HPDE6-E6E7 (cell line): ENCODE results near the gene CPN1.
"Not testable (repeated sequence)": the region's sequence is repeated elsewhere in the genome, so short reads cannot be mapped to it uniquely, and the experiment has no call there.

Source experiments
- DNase-seq: peaks from one replicate; pipeline ENCODE4 v3.0.0; 2011; ENCODE audit warnings: missing footprints; ENCODE audit errors: extremely low spot score

CPN1 gene

GRCh38 chr10:100022403-100022802, 59.3 kb downstream of the CPN1 start:
- DNase-seq: no peak

DNA sequence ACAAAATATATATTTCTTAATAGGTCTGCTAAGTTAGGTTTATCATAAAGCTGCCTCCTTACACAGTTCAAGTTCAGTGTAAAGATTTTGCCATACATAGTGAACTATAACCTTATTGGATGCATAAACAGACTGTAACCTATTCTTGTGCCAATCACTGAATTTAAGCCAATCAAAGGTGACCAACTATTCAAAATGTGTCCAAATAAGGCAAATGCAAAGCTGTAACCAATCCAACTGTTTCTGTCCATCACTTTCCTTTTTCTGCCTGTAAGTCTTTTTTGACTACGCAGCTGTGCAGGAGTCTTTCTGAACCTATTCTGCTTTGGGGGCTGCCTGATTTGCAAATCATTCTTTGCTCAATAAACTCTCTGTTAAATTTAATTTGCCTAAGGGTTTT, 60.3 kb downstream of the CPN1 start:
- no peak for DNase-seq

GRCh38 chr10:100020886-100021253, 60.8 kb downstream of the CPN1 start:
- DNase-seq: no peak

GRCh38 chr10:100020142-100020885, 61.4 kb downstream of the CPN1 start:
- no peak for DNase-seq

DNA sequence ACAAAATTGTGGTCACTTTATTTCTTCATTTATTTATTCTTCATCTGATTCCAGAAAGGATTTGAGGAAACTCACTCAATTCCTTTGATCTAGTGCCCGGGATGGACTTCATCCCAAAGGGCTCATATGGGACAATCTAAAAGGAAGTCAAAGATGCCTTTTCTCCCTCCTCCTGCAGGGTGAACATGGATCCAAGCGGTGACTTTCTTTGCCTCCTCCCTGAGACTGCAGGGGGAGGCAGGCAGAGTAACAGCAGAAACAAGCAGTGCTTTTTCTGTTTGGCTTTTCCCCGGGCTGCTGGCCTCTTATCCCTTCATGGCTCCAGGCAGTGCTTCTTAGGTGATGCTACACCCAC, 61.9 kb downstream of the CPN1 start:
- no peak for DNase-seq

- no peak for DNase-seq
Measured at GRCh38 chr10:100014071-100014762, 67.5 kb downstream of the CPN1 start.

DNA sequence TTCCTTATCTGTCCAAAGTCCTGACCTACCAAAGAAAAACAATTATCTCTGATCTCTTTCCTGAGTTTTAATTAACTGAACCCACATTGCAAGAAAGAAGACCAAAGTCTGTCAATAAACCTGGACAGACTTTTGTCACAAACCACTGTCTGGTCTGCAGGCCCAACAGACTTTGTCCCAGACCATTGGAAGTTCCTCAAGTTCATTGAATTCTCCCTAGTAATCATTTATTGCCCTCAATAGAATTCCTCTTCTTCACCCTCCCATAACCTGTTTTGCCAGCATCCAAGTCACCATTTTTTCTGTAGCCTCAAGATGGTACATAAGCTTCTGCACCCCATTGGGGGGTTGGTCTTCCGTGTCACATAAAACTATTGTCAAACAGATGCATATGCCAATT, 68.0 kb downstream of the CPN1 start:
- no peak for DNase-seq

GRCh38 chr10:100011906-100012305, 69.8 kb downstream of the CPN1 start:
- not testable (repeated sequence) for DNase-seq

DNA sequence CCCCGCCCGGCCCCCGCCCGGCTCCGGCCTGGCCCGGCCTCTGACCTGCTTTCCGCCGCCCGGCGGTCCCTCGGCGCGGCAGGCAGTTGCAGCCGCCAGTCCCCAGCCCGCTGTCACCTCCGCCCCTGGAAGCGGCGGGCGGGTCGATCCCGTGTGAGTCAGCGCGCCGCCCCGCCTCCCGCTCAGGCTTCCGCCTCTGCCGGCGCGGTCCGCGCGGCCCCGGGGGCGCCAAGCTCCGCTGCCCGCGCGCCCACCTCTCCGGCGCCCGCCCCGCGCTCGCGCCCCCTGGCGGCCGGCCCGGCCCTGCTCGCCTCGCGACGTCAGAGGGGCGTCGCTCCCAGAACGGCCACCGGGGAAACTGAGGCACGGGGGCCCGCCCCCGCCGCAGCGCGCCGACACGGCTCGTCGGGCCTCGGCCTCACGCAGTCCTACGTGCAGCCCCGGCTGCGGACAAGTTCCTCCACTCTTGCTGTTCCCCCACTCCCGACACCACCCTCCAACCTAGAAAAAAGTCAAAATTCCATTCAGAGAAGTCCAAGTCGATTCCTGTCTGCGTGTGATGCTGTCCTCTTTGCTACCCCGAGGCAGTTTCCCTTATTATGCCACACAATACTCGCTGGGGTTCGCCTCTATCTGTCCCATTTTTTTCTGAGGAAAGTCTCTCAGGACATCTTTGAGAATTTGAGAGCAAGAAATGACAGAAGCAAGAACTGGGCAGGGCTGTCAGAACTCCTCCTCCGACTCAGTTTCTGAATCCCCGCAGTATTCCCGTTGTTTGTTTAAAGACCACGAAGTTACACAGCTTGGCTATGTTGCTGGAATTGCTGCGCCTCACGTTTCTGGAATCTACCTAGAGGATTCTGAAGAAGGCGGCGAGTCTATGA, 71.6 kb downstream of the CPN1 start, which contains the start of gene DNMBP:
DNMBP (minus strand) TSS at position 155 of the 884 bp plus-strand sequence. CDS start 37,823 bp downstream, outside the sequence.
- DNase-seq: peak; percentile 86

DNA sequence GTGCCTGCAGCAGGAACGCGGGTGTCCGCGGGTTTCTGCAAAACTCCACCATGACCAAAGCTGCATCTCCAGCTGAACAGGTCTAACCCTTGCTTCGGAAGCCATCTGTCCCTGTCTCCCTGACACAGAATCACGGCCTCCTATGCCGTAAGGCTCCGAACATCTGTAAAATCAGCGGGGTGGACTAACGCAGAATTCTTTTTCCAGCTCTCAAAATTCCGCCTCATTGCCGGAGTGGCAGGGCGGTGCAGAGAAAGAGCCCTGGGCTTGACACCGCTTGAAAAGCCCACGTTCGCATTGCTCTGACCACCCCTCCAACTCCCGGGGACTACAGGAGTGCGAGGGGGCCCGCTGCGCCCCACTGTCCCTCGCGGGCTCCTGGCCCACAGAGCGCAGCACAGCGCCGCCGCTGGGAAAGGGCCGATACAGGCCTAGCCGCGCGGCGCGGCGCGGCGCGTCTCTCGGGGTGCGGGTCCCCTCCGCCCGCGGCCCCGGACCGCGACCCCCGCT, 72.3 kb downstream of the CPN1 start:
- peak; percentile 41 for DNase-seq

DNA sequence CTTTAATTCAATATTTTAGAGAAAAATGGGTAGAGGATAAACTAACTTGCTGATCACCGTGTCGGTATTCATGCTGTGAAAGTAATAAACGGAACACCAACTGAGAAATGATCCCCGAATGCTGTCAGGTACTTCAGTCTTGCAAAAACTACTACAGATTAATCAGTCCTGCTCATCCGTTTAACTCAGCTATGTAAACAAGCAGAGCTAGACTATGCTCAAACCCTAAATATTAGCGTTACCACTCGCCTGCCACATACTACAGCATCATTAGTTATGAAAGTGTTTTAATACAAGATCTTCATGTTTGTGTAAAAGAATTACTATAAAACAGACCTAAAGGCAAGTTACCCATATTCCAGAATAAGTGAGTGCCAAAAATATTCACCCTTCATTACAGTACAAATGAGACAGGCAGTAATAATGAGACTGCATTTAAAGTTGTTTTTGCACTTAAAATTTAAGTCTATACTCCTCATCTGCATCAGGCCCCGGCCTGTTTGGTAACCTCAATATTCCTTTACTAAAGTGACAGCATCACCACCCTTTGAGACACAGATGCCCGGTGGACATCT, 72.9 kb downstream of the CPN1 start:
- no peak for DNase-seq

GRCh38 chr10:100008142-100008522, 73.5 kb downstream of the CPN1 start:
- no peak for DNase-seq

DNA sequence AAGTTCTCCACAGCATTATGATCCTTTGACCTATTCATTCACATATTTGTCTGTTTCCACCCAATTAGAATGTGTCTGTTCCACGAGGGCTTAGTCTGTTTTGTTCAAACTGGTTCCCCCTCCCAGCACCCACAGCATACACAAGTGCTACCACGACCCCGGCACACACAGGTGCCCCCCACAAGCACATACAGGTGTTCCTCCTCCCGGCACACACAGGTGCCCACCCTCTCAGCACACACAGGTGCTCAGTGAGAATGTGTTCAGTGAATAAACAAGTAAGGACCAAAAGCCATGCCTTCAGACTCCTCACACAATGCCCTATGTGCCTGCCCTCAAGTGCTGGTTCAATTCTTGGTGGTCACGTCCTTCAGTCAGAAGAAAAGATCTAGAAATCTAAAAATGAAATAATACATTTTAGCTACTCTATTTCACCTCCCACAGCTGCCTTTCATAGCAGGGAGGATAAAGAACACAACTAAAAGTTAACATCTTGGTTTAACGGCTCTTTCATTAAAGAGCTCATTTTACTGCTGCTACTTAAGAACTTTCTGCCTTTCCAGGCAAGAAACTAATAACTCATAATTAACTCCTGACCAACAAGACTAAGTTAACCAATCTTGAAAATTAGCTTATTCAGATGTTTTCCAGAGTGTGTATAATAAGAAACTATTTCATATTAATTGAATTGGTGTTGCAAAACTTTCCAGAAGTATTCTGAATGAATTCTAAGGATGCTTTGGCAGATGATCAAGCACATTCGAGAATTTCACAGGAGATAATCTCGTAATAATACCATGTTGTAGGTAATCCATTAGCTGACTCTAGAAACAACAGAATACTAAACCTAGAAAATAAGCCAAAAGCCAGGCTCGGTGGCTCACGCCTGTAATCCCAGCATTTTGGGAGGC, 74.2 kb downstream of the CPN1 start:
- no peak for DNase-seq

- DNase-seq: peak; percentile 83
Measured at GRCh38 chr10:100006243-100006886, 75.3 kb downstream of the CPN1 start.

DNA sequence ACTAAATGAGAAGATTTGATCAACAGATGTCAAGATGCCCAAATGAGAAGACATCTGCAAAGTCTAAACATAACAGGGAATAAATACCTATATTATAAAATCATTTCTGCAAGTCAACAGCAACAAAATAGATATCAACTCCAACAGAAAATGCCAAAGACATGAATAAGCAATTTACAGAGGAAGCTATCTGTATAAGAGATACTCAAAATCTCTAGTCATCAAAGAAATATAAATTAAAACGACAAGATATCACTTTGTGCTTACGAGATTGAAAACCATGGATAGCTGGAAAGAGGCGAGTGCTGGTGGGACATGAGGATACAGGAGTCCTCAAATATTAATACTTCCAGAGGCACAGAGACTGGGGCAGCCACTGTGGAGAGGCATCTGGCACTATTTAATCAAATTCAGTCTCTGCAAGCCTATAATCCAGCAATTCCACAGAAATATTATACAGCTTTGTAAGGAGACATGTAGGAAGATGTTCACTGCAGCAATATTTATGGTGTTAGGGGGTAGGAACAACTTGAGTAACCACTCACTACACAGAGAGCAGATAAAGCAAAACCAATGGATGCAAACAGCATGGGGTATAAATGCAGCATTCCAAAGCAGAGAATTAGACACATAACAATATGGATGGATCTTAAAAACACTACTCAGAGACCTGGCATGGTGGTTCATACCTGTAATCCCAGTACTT, 76.7 kb downstream of the CPN1 start:
- DNase-seq: no peak

- no peak for DNase-seq
Measured at GRCh38 chr10:100000109-100000644, 81.5 kb downstream of the CPN1 start.

- DNase-seq: no peak
Measured at GRCh38 chr10:99999319-100000108, 82.2 kb downstream of the CPN1 start.

- no peak for DNase-seq
Measured at GRCh38 chr10:99998889-99999288, 82.8 kb downstream of the CPN1 start.
